WI38 (cell line): ENCODE results near the gene GAB3.

Experiments
- H3K4me3 ChIP-seq: 2 replicates; pipeline ENCODE4 v1.5.1; 2011; ENCODE audit warnings: low read depth, mild to moderate bottlenecking, control low read depth, low read length
- CTCF ChIP-seq: IDR thresholded peaks from 2 replicates; pipeline ENCODE4 v1.5.1; 2012; ENCODE audit warnings: low read depth, mild to moderate bottlenecking, control low read depth, low read length

Gene GAB3

GRCh38 chrX:154791467-154791866, 40.6 kb upstream of the GAB3 start:
- no peak overlapping the region for H3K4me3 ChIP-seq
- no peak for TF ChIP-seq CTCF

- no peak for TF ChIP-seq CTCF
Measured at GRCh38 chrX:154785716-154786115, 34.8 kb upstream of the GAB3 start.

GRCh38 chrX:154784149-154784995, 33.5 kb upstream of the GAB3 start:
- TF ChIP-seq CTCF = no peak
- H3K4me3 ChIP-seq = no peak overlapping the region

More at GRCh38 chrX:154785716-154786115, 34.8 kb upstream of the GAB3 start:
- no peak overlapping the region for H3K4me3 ChIP-seq

GRCh38 chrX:154780968-154781367, 30.1 kb upstream of the GAB3 start:
- no peak overlapping the region for H3K4me3 ChIP-seq
- no peak for TF ChIP-seq CTCF

- TF ChIP-seq CTCF = no peak
Measured at GRCh38 chrX:154779261-154779660, 28.4 kb upstream of the GAB3 start.

GRCh38 chrX:154776753-154777152, 25.9 kb upstream of the GAB3 start:
- no peak overlapping the region for H3K4me3 ChIP-seq
- TF ChIP-seq CTCF = no peak

More at GRCh38 chrX:154779261-154779660, 28.4 kb upstream of the GAB3 start:
- no peak overlapping the region for H3K4me3 ChIP-seq
